Mononuclear cell (primary cell): Measurements from ENCODE around the gene ADAMTS13. TPM values are rescaled to one million over a fixed set of nuclear protein-coding genes. Genes with fewer than 3 reads are reported as not detected.
"Not testable (repeated sequence)": the region's sequence is repeated elsewhere in the genome, so short reads cannot be mapped to it uniquely, and the experiment has no call there.

Experiments
- H3K27me3 ChIP-seq: 2 replicates; pipeline ENCODE4 v1.6.0; 2011; ENCODE audit warnings: low read length, control low read depth; ENCODE audit not compliant: insufficient read depth
- H3K4me1 ChIP-seq: 2 replicates; pipeline ENCODE4 v1.5.1; 2011; ENCODE audit warnings: mild to moderate bottlenecking, low read length, control low read depth; ENCODE audit not compliant: insufficient read depth
- H3K4me3 ChIP-seq: 2 replicates; pipeline ENCODE4 v1.5.1; 2011; ENCODE audit warnings: mild to moderate bottlenecking, low read length, moderate library complexity
- H3K9me3 ChIP-seq: 2 replicates; pipeline ENCODE4 v1.5.1; 2011; ENCODE audit warnings: low read depth, mild to moderate bottlenecking, control low read depth, low read length
- total RNA-seq: library from RNA; depleted of rRNA; stranded (reverse); fragments of >200 nt; gene quantifications from one replicate; pipeline ENCODE4 v1.2.3, GENCODE V29; 2012

Gene ADAMTS13
- 0.42 TPM for total RNA-seq

- no peaks in the 10 kb centered on the region for H3K9me3 ChIP-seq
- H3K27me3 ChIP-seq = no peaks in the 10 kb centered on the region
- no peak within 1 kb of the TSS for H3K4me3 ChIP-seq
- peaks cover 14% of the 10 kb centered on the region for H3K4me1 ChIP-seq
These were observed at the start of gene ADAMTS13 for GRCh38 chr9:133421615-133422542. Gene ADAMTS13, plus strand, starts transcription at chr9:133422367. Its CDS starts 77 bp downstream, at chr9:133422444.

- Histone ChIP-seq H3K4me3 (peak overlapping the region; percentile 76), H3K27me3 (no peaks in the 10 kb centered on the region), H3K4me1 (peaks cover 62% of the 10 kb centered on the region), H3K9me3 (no peaks in the 10 kb centered on the region)
These were observed 47.5 kb upstream of the ADAMTS13 start for GRCh38 chr9:133374612-133375115.

GRCh38 chr9:133375116-133375723 is 46.9 kb upstream of the ADAMTS13 start:
- Histone ChIP-seq H3K27me3 (no peaks in the 10 kb centered on the region), H3K4me3 (peak overlapping the region; percentile 76), H3K9me3 (no peaks in the 10 kb centered on the region), H3K4me1 (peaks cover 56% of the 10 kb centered on the region)

GRCh38 chr9:133375724-133376654 is 46.2 kb upstream of the ADAMTS13 start, which contains the start of the genes STKLD1 and SURF4:
Gene STKLD1, plus strand, starts transcription at chr9:133376366. Its CDS starts 108 bp downstream, at chr9:133376474.
Gene SURF4, minus strand, starts transcription at chr9:133376060. Its CDS starts 91 bp downstream, at chr9:133375969.
- Histone ChIP-seq H3K4me3 (peak within 1 kb of the TSS; percentile 76), H3K27me3 (no peaks in the 10 kb centered on the region), H3K4me1 (peaks cover 49% of the 10 kb centered on the region), H3K9me3 (no peaks in the 10 kb centered on the region)

GRCh38 chr9:133377280-133377679 is 44.9 kb upstream of the ADAMTS13 start:
- H3K9me3 ChIP-seq = not testable (repeated sequence)
- peaks cover 36% of the 10 kb centered on the region for H3K4me1 ChIP-seq

GRCh38 chr9:133377721-133378216 is 44.4 kb upstream of the ADAMTS13 start:
- H3K27me3 ChIP-seq = no peaks in the 10 kb centered on the region
- H3K9me3 ChIP-seq = no peaks in the 10 kb centered on the region
- no peak overlapping the region for H3K4me3 ChIP-seq
- peaks cover 31% of the 10 kb centered on the region for H3K4me1 ChIP-seq

More at GRCh38 chr9:133377280-133377679, 44.9 kb upstream of the ADAMTS13 start:
- not testable (repeated sequence) for H3K27me3 ChIP-seq, H3K4me3 ChIP-seq

- Histone ChIP-seq H3K27me3 (no peaks in the 10 kb centered on the region), H3K9me3 (no peaks in the 10 kb centered on the region), H3K4me1 (peaks cover 24% of the 10 kb centered on the region), H3K4me3 (no peak overlapping the region)
These were observed 43.7 kb upstream of the ADAMTS13 start for GRCh38 chr9:133378408-133378962.

- Histone ChIP-seq H3K4me3 (no peak overlapping the region), H3K27me3 (no peaks in the 10 kb centered on the region), H3K4me1 (peaks cover 14% of the 10 kb centered on the region), H3K9me3 (no peaks in the 10 kb centered on the region)
These were observed 42.7 kb upstream of the ADAMTS13 start for GRCh38 chr9:133379153-133380086.

GRCh38 chr9:133380734-133381133 is 41.4 kb upstream of the ADAMTS13 start:
- no peak overlapping the region for H3K4me3 ChIP-seq
- peaks cover 6% of the 10 kb centered on the region for H3K4me1 ChIP-seq
- H3K9me3 ChIP-seq = no peaks in the 10 kb centered on the region

GRCh38 chr9:133382507-133383141 is 39.5 kb upstream of the ADAMTS13 start:
- no peaks in the 10 kb centered on the region for H3K27me3 ChIP-seq
- no peak overlapping the region for H3K4me3 ChIP-seq
- no peaks in the 10 kb centered on the region for H3K4me1 ChIP-seq
- H3K9me3 ChIP-seq = no peaks in the 10 kb centered on the region

More at GRCh38 chr9:133380734-133381133, 41.4 kb upstream of the ADAMTS13 start:
- H3K27me3 ChIP-seq = no peaks in the 10 kb centered on the region

- Histone ChIP-seq H3K4me1 (no peaks in the 10 kb centered on the region), H3K27me3 (no peaks in the 10 kb centered on the region), H3K9me3 (no peaks in the 10 kb centered on the region), H3K4me3 (no peak overlapping the region)
These were observed 38.7 kb upstream of the ADAMTS13 start for GRCh38 chr9:133383438-133383837.

- Histone ChIP-seq H3K27me3 (no peaks in the 10 kb centered on the region), H3K9me3 (no peaks in the 10 kb centered on the region), H3K4me1 (no peaks in the 10 kb centered on the region), H3K4me3 (no peak overlapping the region)
These were observed 37.3 kb upstream of the ADAMTS13 start for GRCh38 chr9:133384736-133385321.
